22Rv1 (cell line): Measurements from ENCODE around the gene ATP8B1.

ENCODE experiments used
- CTCF ChIP-seq: fragments of 450-650 bp; IDR thresholded peaks from 2 replicates; pipeline ENCODE4 v1.5.1; 2017; ENCODE audit warnings: mild to moderate bottlenecking
- ZFX ChIP-seq: fragments of 450-650 bp; IDR thresholded peaks from 2 replicates; pipeline ENCODE4 v1.6.1; 2017; ENCODE audit warnings: antibody characterized with exemption, borderline replicate concordance

GRCh38 chr18:57733861-57734260 is 69.3 kb downstream of the ATP8B1 start:
- no peak for TF ChIP-seq CTCF
- TF ChIP-seq ZFX, result no peak
